ENCODE measurements around the gene HEMGN.

HEMGN gene

GRCh38 chr9:97895211-97895610, 42.8 kb downstream of the HEMGN start:
- DNase-seq (ENCODE audit: low spot score), result no peak

GRCh38 chr9:97892421-97892820, 45.6 kb downstream of the HEMGN start:
- DNase-seq (ENCODE audit: low spot score), result no peak

GRCh38 chr9:97891736-97892135, 46.2 kb downstream of the HEMGN start:
- no peak for DNase-seq (ENCODE audit: low spot score)

GRCh38 chr9:97889941-97890887, 47.8 kb downstream of the HEMGN start:
- peak; percentile 20 for DNase-seq (ENCODE audit: low spot score)

- peak; percentile 73 for DNase-seq (ENCODE audit: low spot score)
Measured at GRCh38 chr9:97880336-97880735, 57.6 kb downstream of the HEMGN start.
